Right lobe of liver (tissue), 6 donors: Measurements from ENCODE around the gene REST. TPM values are rescaled to one million over a fixed set of nuclear protein-coding genes. Genes with fewer than 3 reads are reported as not detected.
"Not testable (repeated sequence)": the region's sequence is repeated elsewhere in the genome, so short reads cannot be mapped to it uniquely, and the experiment has no call there.

Experiments used
- ATAC-seq, 4 donors: fragments of 200-7000 bp; cut with Tn5 transposase; one replicate each; pipeline ENCODE4 v1.9.1; 2020; ENCODE audit warnings: mild to moderate bottlenecking in 4 of 4, moderate library complexity in 4 of 4
- DNase-seq, 3 donors: peaks; one replicate each; pipeline ENCODE4 v3.0.0-alpha.2; 2020
- H3K27ac ChIP-seq, 3 donors: fragments of 200-600 bp; one replicate each; pipeline ENCODE4 v1.8.0; 2022
- H3K27me3 ChIP-seq, 2 donors: fragments of 200-600 bp; one replicate each; pipeline ENCODE4 v1.8.0; 2022
- H3K36me3 ChIP-seq, 4 donors: fragments of 200-600 bp; sonication (generic) in 1 of 4; one replicate each; pipeline versions ENCODE4 v1.5.1 to v1.8.0; 2017 to 2022; ENCODE audit warnings: control low read depth in 1 of 4
- H3K4me1 ChIP-seq, 4 donors: fragments of 200-600 bp; sonication (generic) in 1 of 4; one replicate each; pipeline versions ENCODE4 v1.5.1 to v1.8.0; 2017 to 2022; ENCODE audit warnings: control low read depth in 1 of 4
- H3K4me3 ChIP-seq, 3 donors: fragments of 200-600 bp; one replicate each; pipeline ENCODE4 v1.8.0; 2022
- H3K9me3 ChIP-seq, 4 donors: fragments of 200-600 bp; sonication (generic) in 1 of 4; one replicate each; pipeline versions ENCODE4 v1.5.1 to v1.8.0; 2017 to 2022; ENCODE audit warnings: control low read depth in 1 of 4
- CTCF ChIP-seq, 4 donors: fragments of 200-600 bp in 3 of 4; fragments of 450-650 bp in 1 of 4; IDR thresholded peaks; one replicate each; pipeline versions ENCODE4 v1.5.1 to v1.8.0; 2016 to 2022; ENCODE audit warnings: antibody characterized with exemption in 4 of 4, mild to moderate bottlenecking in 2 of 4
- POLR2A ChIP-seq: fragments of 450-650 bp; IDR thresholded peaks from one replicate; pipeline ENCODE4 v1.6.1; 2017; ENCODE audit warnings: antibody characterized with exemption, mild to moderate bottlenecking
- WGBS: methylation state at CpG from one replicate; pipeline ENCODE4 v1.1.6; 2018; ENCODE audit warnings: low coverage, low lambda C conversion rate; ENCODE audit not compliant: insufficient coverage; ENCODE audit errors: missing lambda C conversion rate; 5-methylcytosine and 5-hydroxymethylcytosine counted together
- intact Hi-C, 2 donors: fragments of 100-400 bp; cut with DNase I; formaldehyde crosslinking; loops; one replicate each; pipeline versions ENCODE4 v1.11.2 to v1.14.1; 2022
- total RNA-seq, 6 experiments: library from RNA; depleted of rRNA in 2 of 6; stranded (reverse); fragments of >200 nt in 2 of 6; fragmentation: NEBNext Ultra II Directional in 3 of 6; extraction: Animal tissue kit (Norgen Biotek cat#: 25700) in 3 of 6; gene quantifications; one replicate each; pipeline versions ENCODE4 v1.1.0 to v1.2.4, GENCODE V29; 2016 to 2023
- donor health status: DM: no; HTN: yes; CAD: no.
- donor health status: DM: no; HTN: no; CAD: no.
- donor health status: DM: no; HTN: no; CAD: no.
- donor health status: DM: no; HTN: yes; CAD: no.
- donor health status: DM: no; HTN: yes; CAD: no.

The REST gene
- total RNA-seq, 6 experiments from 2014 or later, result 10.6 to 19.3 (median 16.4) TPM

DNA sequence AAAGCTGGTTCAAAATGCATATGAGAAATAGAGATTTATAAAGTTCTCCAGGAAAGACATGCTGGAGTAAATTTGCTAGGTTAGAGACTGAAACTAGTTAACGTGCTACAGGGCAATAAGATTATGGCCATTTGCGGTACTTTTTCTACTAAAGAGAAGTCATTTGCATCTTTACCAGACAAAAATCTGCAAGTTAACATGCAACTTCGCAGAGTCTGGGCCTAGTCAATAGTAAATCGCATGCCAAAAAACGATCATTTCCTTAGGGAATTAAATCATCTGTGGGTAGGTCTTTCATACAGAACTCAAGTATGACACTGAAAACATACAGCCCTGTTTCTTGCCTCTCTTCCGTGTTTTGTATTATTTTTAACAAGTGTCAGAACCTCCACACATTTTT, 32.8 kb upstream of the REST start:
- ATAC-seq (no peak), DNase-seq (no peak)
- intact Hi-C loops, result no loop called here
- Histone ChIP-seq H3K4me1 (no peaks in the 10 kb centered on the region), H3K9me3 (no peaks in the 10 kb centered on the region), H3K27me3 (no peaks in the 10 kb centered on the region), H3K4me3 (no peak overlapping the region), H3K36me3 (no peaks in the 10 kb centered on the region), H3K27ac (no peak overlapping the region)
- WGBS, result 78% methylated on average over 6 of the region's 6 CpGs
- no peak for TF ChIP-seq POLR2A
- TF ChIP-seq CTCF (IDR thresholded peaks at IDR 0.05), result no peak

DNA sequence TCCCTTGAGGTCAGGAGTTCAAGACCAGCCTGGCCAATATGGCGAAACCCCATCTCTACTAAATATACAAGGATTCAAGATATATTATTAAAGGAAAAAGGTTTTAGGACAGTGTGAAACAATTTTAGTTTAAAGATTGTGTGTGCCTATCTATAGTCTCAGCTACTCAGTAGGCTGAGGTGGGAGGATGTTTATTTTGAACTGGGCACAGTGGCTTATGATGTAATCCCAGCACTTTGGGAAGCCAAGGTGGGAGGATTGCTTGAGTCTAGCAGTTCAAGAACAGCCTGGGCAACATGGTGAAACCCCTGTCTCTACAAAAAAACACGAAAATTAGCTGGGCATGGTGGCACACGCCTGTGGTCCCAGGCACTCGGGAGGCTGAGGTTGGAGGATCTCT, 31.4 kb upstream of the REST start:
- Histone ChIP-seq H3K4me3 (no peak overlapping the region), H3K27ac (no peak overlapping the region), H3K36me3 (no peaks in the 10 kb centered on the region), H3K27me3 (no peaks in the 10 kb centered on the region), H3K9me3 (no peaks in the 10 kb centered on the region), H3K4me1 (no peaks in the 10 kb centered on the region)
- TF ChIP-seq POLR2A (no peak), CTCF (IDR thresholded peaks at IDR 0.05) (no peak)
- DNase-seq (no peak), ATAC-seq (no peak)
- WGBS, result 48% methylated on average over 3 of the region's 4 CpGs
- intact Hi-C loops, result no loop called here

DNA sequence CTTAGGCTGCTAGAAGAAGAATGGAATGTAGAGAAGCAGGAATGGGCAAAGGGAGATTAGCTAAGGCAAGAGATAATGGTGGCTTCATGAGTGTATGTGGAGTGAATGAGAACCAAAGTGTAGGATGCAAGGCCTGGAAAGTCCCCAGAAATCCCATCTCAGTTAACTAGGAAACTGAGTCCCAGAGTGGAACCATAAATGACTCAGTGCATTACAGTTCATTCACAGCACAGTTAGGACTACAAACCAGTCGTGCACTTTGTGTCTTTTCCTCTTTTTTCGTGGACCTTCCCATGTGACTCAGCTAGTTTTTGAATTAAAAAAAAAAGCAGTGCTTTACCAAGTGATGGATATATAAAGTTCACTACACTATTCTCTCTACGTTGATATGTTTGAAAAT, 27.7 kb upstream of the REST start:
- H3K4me1 ChIP-seq, result no peaks in the 10 kb centered on the region
- H3K27me3 ChIP-seq, result no peaks in the 10 kb centered on the region
- H3K9me3 ChIP-seq, result no peaks in the 10 kb centered on the region
- H3K4me3 ChIP-seq, result no peak overlapping the region
- TF ChIP-seq POLR2A, result no peak
- no peak for TF ChIP-seq CTCF (IDR thresholded peaks at IDR 0.05)
- no peak overlapping the region for H3K27ac ChIP-seq
- H3K36me3 ChIP-seq, result no peaks in the 10 kb centered on the region
- no peak for DNase-seq
- ATAC-seq, result no peak
- WGBS, result 33% methylated on average over 3 of the region's 3 CpGs
- intact Hi-C loops, result no loop called here

DNA sequence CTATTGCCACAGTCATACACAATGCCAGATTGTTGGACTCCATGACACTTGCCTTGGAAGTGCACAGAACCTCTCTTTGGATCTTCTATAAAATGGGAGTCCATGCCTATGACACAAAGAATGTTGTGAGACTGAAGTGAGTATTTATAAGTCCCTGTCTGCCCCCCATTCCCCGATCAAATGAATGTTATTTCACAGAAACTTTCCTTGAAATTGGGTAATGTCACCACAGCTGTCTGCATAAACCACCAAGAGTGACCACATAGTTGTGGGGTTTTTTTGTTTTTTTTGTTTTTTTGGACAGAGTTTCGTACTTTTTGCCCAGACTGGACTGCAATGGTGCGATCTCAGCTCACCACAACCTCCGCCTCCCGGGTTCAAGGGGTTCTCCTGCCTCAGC, 27.1 kb upstream of the REST start:
- 44% methylated on average over 5 of the region's 5 CpGs for WGBS
- no peak overlapping the region for H3K4me3 ChIP-seq
- H3K36me3 ChIP-seq, result no peaks in the 10 kb centered on the region
- H3K27me3 ChIP-seq, result no peaks in the 10 kb centered on the region
- H3K9me3 ChIP-seq, result no peaks in the 10 kb centered on the region
- ATAC-seq, result no peak
- no peak overlapping the region for H3K27ac ChIP-seq
- DNase-seq, result no peak
- intact Hi-C loops, result no loop called here
- TF ChIP-seq CTCF (IDR thresholded peaks at IDR 0.05), result no peak
- TF ChIP-seq POLR2A, result no peak
- H3K4me1 ChIP-seq, result no peaks in the 10 kb centered on the region

DNA sequence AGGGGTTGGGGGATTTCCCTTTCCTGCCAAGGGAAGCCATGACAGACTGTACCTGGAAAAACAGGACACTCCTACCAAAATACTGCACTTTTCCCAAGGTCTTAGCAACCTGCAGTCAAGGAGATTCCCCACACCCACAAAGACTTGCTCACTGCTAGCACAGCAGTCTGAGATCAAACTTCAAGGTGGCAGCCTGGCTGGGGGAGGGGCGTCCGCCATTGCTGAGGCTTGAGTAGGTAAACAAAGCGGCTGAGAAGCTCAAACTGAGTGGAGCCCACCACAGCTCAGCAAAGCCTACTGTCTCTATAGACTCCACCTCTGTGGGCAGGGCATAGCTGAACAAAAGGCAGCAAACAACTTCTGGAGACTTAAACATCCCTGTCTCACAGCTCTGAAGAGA, 23.2 kb upstream of the REST start:
- H3K4me3 ChIP-seq, H3K27ac ChIP-seq, H3K4me1 ChIP-seq, intact Hi-C loops, H3K9me3 ChIP-seq, H3K27me3 ChIP-seq, H3K36me3 ChIP-seq, ATAC-seq, DNase-seq: not testable (repeated sequence)
- no CpG with 5 or more reads among the region's 3 CpGs for WGBS
